GM18505 (cell line): ENCODE data around the gene TOR3A.
"Not testable (repeated sequence)": the region's sequence is repeated elsewhere in the genome, so short reads cannot be mapped to it uniquely, and the experiment has no call there.

Experiments used
- ATAC-seq: cut with Tn5 transposase; IDR thresholded peaks from one replicate; pipeline ENCODE4 v1.9.1; 2021; ENCODE audit not compliant: unreplicated experiment
- POLR2A ChIP-seq: IDR thresholded peaks from 4 replicates; pipeline ENCODE4 v1.6.1; 2011; ENCODE audit warnings: borderline replicate concordance; ENCODE audit not compliant: insufficient read depth, insufficient read length; ENCODE audit errors: extremely low read depth

TOR3A gene

GRCh38 chr1:179129702-179130473 is 48.0 kb downstream of the TOR3A start:
- no peak for TF ChIP-seq POLR2A
- ATAC-seq: peak; percentile 93

GRCh38 chr1:179135168-179135567 is 53.3 kb downstream of the TOR3A start:
- not testable (repeated sequence) for ATAC-seq

- ATAC-seq: not testable (repeated sequence)
These were observed 53.8 kb downstream of the TOR3A start for GRCh38 chr1:179135707-179136106.

- no peak for TF ChIP-seq POLR2A
- no peak for ATAC-seq
These were observed 55.9 kb downstream of the TOR3A start for GRCh38 chr1:179137617-179138255.

- not testable (repeated sequence) for ATAC-seq
These were observed 56.9 kb downstream of the TOR3A start for GRCh38 chr1:179138755-179139154.

- no peak for ATAC-seq
- no peak for TF ChIP-seq POLR2A
These were observed 59.9 kb downstream of the TOR3A start for GRCh38 chr1:179141592-179142251.

- no peak for TF ChIP-seq POLR2A
- ATAC-seq: no peak
These were observed 61.0 kb downstream of the TOR3A start for GRCh38 chr1:179142889-179143299.

GRCh38 chr1:179143322-179143721 is 61.5 kb downstream of the TOR3A start:
- ATAC-seq: no peak

GRCh38 chr1:179144626-179145025 is 62.8 kb downstream of the TOR3A start:
- TF ChIP-seq POLR2A: no peak
- ATAC-seq: no peak

More at GRCh38 chr1:179143322-179143721, 61.5 kb downstream of the TOR3A start:
- TF ChIP-seq POLR2A: no peak

GRCh38 chr1:179145521-179145920 is 63.7 kb downstream of the TOR3A start:
- no peak for TF ChIP-seq POLR2A
- ATAC-seq: no peak
